K562 (cell line): ENCODE data around the gene TSHZ1. TPM values are rescaled to one million over a fixed set of nuclear protein-coding genes. Genes with fewer than 3 reads are reported as not detected.

ENCODE experiments used
- ELF1 ChIP-seq: fragments of 200-800 bp; sonication (Bioruptor generic); IDR thresholded peaks from 2 replicates; pipeline ENCODE4 v1.6.1; 2016; ENCODE audit warnings: missing genetic modification characterization, missing compliant biosample characterization
- ILF3 ChIP-seq: fragments of 450-650 bp; IDR thresholded peaks from 2 replicates; pipeline ENCODE4 v1.6.1; 2018; ENCODE audit warnings: antibody characterized with exemption, mild to moderate bottlenecking, moderate library complexity, borderline replicate concordance
- MTA1 ChIP-seq: fragments of 450-650 bp; IDR thresholded peaks from 2 replicates; pipeline ENCODE4 v1.6.1; 2017; ENCODE audit warnings: borderline replicate concordance
- MXI1 ChIP-seq: IDR thresholded peaks from 2 replicates; pipeline ENCODE4 v1.6.1; 2011; ENCODE audit warnings: low read depth, mild to moderate bottlenecking, improper control_type of control experiment, low read length
- PPARD ChIP-seq: fragments of 250-450 bp; sonication (Bioruptor Pico); IDR thresholded peaks from 2 replicates; pipeline ENCODE4 v1.8.0; 2022; ENCODE audit warnings: inconsistent platforms, mild to moderate bottlenecking, moderate library complexity
- RAD21 ChIP-seq, 2 experiments: fragments of 250-450 bp in 1 of 2; fragments of 450-650 bp in 1 of 2; sonication (Bioruptor Pico) in 1 of 2; formaldehyde crosslinking in 1 of 2; IDR thresholded peaks in 1 of 2; conservative IDR thresholded peaks in 1 of 2; 2 replicates each; pipeline versions ENCODE4 v1.4.0 to v1.8.0; 2020 to 2022; ENCODE audit warnings: mild to moderate bottlenecking in 2 of 2, moderate library complexity in 1 of 2
- TARDBP ChIP-seq: fragments of 450-650 bp; IDR thresholded peaks from 2 replicates; pipeline ENCODE4 v1.6.1; 2016
- TSHZ1 ChIP-seq: fragments of 250-450 bp; sonication (Bioruptor Pico); IDR thresholded peaks from 2 replicates; pipeline ENCODE4 v1.4.0; 2020; ENCODE audit warnings: mild to moderate bottlenecking, moderate library complexity
- ZNF324 ChIP-seq: fragments of 250-450 bp; sonication (Bioruptor Pico); IDR thresholded peaks from 2 replicates; pipeline ENCODE4 v1.4.0; 2020; ENCODE audit warnings: mild to moderate bottlenecking
- ZNF395 ChIP-seq: fragments of 200-800 bp; sonication (Bioruptor generic); IDR thresholded peaks from 2 replicates; pipeline ENCODE4 v1.6.1; 2017; ENCODE audit warnings: missing genetic modification characterization, missing compliant biosample characterization
- polyA plus RNA-seq, 8 experiments: library from polyadenylated mRNA; depleted of rRNA in 4 of 8; stranded (reverse) in 5 of 8; unstranded in 3 of 8; fragments of >200 nt; fragmentation: Nextera tagmentation in 2 of 8; fragmentation: Illumina TruSeq in 1 of 8; extraction: Ambion mirVana in 2 of 8; extraction: Trizol in 1 of 8; gene quantifications; 2 replicates each; pipeline versions ENCODE4 v1.2.1 to v1.2.3, GENCODE V29; 2011 to 2014; ENCODE audit warnings: inconsistent platforms in 1 of 8, missing spikeins in 1 of 8
- total RNA-seq, 7 experiments: library from RNA; depleted of rRNA in 6 of 7; stranded (reverse); fragments of >200 nt in 6 of 7; fragmentation: Illumina TruSeq in 2 of 7; extraction: Trizol in 2 of 7; gene quantifications; 2 replicates each; pipeline versions ENCODE4 v1.2.1 to v1.2.3, GENCODE V29; 2011 to 2021; ENCODE audit warnings: low replicate concordance in 1 of 7

Gene TSHZ1
- total and polyA plus RNA-seq, 9 of the 15 experiments (the other 6 are each of a cell fraction or from before 2014, with no cell fraction given) = 1.1 to 7.2 (median 2.7) TPM

- TF ChIP-seq MXI1 = no peak
- TF ChIP-seq ILF3 = no peak
- TF ChIP-seq ELF1 (tag) = no peak
- TF ChIP-seq MTA1 = no peak
- TF ChIP-seq ZNF324 (CRISPR knock-in tag) = no peak
- no peak for TF ChIP-seq TARDBP
- TF ChIP-seq RAD21 (CRISPR knock-in tag; conservative IDR thresholded peaks at IDR 0.05 in 1 of 2, IDR thresholded peaks at IDR 0.05 in 1 of 2) = no peak
- TF ChIP-seq TSHZ1 (CRISPR knock-in tag) = no peak
- TF ChIP-seq ZNF395 (CRISPR knock-in tag) = no peak
- TF ChIP-seq PPARD (CRISPR knock-in tag) = no peak
These were observed 31.1 kb downstream of the TSHZ1 start (continued) for GRCh38 chr18:75241705-75242104.
